ENCODE results near the gene ALPL.
"Not testable (repeated sequence)": the region's sequence is repeated elsewhere in the genome, so short reads cannot be mapped to it uniquely, and the experiment has no call there.

The ALPL gene

GRCh38 chr1:21550866-21551475 lies 41.7 kb downstream of the ALPL start:
- no peak overlapping the region for H3K4me3 ChIP-seq (ENCODE audit: low read length)

GRCh38 chr1:21552715-21553114 lies 43.5 kb downstream of the ALPL start:
- no peak for TF ChIP-seq ZNF274 (IDR thresholded peaks at IDR 0.05; ENCODE audit: low read depth, low read length)
- H3K4me3 ChIP-seq (ENCODE audit: low read length), result no peak overlapping the region

More at GRCh38 chr1:21550866-21551475, 41.7 kb downstream of the ALPL start:
- no peak for TF ChIP-seq ZNF274 (IDR thresholded peaks at IDR 0.05; ENCODE audit: low read depth, low read length)

GRCh38 chr1:21553116-21553926 lies 44.1 kb downstream of the ALPL start:
- no peak for TF ChIP-seq ZNF274 (IDR thresholded peaks at IDR 0.05; ENCODE audit: low read depth, low read length)
- H3K4me3 ChIP-seq (ENCODE audit: low read length), result no peak overlapping the region

GRCh38 chr1:21559788-21560567 lies 50.8 kb downstream of the ALPL start:
- no peak for TF ChIP-seq ZNF274 (IDR thresholded peaks at IDR 0.05; ENCODE audit: low read depth, low read length)
- H3K4me3 ChIP-seq (ENCODE audit: low read length), result no peak overlapping the region

GRCh38 chr1:21560916-21561638 lies 51.9 kb downstream of the ALPL start:
- H3K4me3 ChIP-seq (ENCODE audit: low read length), result no peak overlapping the region
- no peak for TF ChIP-seq ZNF274 (IDR thresholded peaks at IDR 0.05; ENCODE audit: low read depth, low read length)

- H3K4me3 ChIP-seq (ENCODE audit: low read length), result no peak overlapping the region
- no peak for TF ChIP-seq ZNF274 (IDR thresholded peaks at IDR 0.05; ENCODE audit: low read depth, low read length)
Measured at GRCh38 chr1:21562896-21563295, 53.7 kb downstream of the ALPL start.

GRCh38 chr1:21563971-21564370 lies 54.7 kb downstream of the ALPL start:
- no peak for TF ChIP-seq ZNF274 (IDR thresholded peaks at IDR 0.05; ENCODE audit: low read depth, low read length)
- no peak overlapping the region for H3K4me3 ChIP-seq (ENCODE audit: low read length)

GRCh38 chr1:21564521-21565095 lies 55.4 kb downstream of the ALPL start:
- no peak overlapping the region for H3K4me3 ChIP-seq (ENCODE audit: low read length)

GRCh38 chr1:21565285-21565684 lies 56.1 kb downstream of the ALPL start:
- H3K4me3 ChIP-seq (ENCODE audit: low read length), result no peak overlapping the region
- TF ChIP-seq ZNF274 (IDR thresholded peaks at IDR 0.05; ENCODE audit: low read depth, low read length), result no peak

More at GRCh38 chr1:21564521-21565095, 55.4 kb downstream of the ALPL start:
- no peak for TF ChIP-seq ZNF274 (IDR thresholded peaks at IDR 0.05; ENCODE audit: low read depth, low read length)

- not testable (repeated sequence) for H3K4me3 ChIP-seq (ENCODE audit: low read length)
Measured at GRCh38 chr1:21566361-21566760, 57.1 kb downstream of the ALPL start.

GRCh38 chr1:21567241-21568005 lies 58.2 kb downstream of the ALPL start:
- no peak for TF ChIP-seq ZNF274 (IDR thresholded peaks at IDR 0.05; ENCODE audit: low read depth, low read length)
- H3K4me3 ChIP-seq (ENCODE audit: low read length), result no peak overlapping the region

- TF ChIP-seq ZNF274 (IDR thresholded peaks at IDR 0.05; ENCODE audit: low read depth, low read length), result no peak
- H3K4me3 ChIP-seq (ENCODE audit: low read length), result no peak overlapping the region
Measured at GRCh38 chr1:21568006-21568746, 59.0 kb downstream of the ALPL start.

Measured in GM08714 (cell line).